ENCODE data around the gene FBXO11.

DNA sequence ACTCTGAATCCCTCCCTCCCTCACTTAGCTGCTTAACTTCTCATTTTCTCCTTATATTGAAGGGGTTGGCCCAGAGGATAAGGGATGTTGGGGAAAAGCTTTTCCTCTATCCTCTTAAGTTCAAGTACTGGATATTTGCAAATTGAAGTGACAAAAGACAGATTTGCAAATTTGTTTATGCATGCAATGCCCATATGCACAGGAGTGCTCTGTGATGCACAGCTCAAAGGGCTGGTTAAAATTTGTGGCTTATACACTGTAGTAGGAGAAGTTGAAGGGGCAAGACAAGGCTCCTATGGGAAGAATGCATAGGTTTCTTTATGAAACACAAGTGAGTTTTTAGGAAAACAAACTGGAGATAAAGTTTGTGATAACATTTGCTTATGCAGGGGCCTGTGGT lies 131.7 kb downstream of the FBXO11 start:
- TF ChIP-seq, protein P1, sequence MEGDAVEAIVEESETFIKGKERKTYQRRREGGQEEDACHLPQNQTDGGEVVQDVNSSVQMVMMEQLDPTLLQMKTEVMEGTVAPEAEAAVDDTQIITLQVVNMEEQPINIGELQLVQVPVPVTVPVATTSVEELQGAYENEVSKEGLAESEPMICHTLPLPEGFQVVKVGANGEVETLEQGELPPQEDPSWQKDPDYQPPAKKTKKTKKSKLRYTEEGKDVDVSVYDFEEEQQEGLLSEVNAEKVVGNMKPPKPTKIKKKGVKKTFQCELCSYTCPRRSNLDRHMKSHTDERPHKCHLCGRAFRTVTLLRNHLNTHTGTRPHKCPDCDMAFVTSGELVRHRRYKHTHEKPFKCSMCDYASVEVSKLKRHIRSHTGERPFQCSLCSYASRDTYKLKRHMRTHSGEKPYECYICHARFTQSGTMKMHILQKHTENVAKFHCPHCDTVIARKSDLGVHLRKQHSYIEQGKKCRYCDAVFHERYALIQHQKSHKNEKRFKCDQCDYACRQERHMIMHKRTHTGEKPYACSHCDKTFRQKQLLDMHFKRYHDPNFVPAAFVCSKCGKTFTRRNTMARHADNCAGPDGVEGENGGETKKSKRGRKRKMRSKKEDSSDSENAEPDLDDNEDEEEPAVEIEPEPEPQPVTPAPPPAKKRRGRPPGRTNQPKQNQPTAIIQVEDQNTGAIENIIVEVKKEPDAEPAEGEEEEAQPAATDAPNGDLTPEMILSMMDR (IDR thresholded peaks at IDR 0.05): no peak
- TF ChIP-seq POLR2A (IDR thresholded peaks at IDR 0.05): no peak

All from adrenal gland (tissue), 5 donors.